ENCODE measurements around the gene ZNF592.

ZNF592 gene

DNA sequence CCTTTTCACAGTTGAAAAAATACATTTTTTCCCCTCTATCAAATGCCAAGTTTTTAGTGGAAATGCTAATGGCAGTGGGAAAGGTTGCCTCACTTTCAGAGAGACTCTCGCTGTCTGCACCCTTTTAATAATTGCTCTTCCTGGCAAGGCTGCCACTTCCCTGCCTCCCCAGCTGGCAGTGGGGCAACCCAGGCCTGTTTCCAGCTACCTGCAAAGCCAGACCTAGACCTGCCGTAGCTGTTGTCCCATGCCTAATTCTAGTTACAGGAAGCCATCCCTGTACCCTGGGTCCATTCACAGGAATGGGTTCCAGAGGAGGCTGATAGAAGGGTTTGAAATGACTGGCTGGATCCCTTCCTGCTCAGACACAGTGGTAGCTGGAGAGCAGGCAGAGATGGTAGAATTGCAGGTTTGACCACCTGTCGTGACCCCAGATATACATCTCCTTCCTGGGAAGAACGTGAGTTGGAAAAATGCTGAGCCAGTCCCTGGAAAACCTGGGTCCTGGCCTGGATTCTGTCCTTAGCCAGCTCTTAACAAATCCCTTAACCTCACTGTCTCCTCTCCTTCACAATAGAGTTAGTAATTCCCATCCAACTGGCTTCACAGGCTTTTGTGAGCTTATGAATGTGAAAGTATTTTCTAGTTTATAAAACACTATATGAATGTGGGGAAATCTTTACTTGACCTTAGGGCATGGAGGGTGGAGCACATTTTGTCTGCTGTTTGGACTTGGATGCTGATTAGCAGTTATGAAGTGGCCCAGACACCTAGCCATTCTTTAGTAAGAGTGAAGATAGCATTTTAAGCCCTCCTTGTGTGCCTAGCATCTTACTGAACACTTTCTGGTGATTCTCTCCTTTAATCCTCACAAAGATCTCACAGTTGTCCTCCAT is 55.9 kb downstream of the ZNF592 start:
- peaks cover 17% of the 10 kb centered on the region for H3K36me3 ChIP-seq (ENCODE audit: control insufficient read depth, insufficient read depth, low read length)
- no peak overlapping the region for H3K27ac ChIP-seq (ENCODE audit: insufficient read depth, low read depth, low read length, poor library complexity, severe bottlenecking)
- no peaks in the 10 kb centered on the region for H3K27me3 ChIP-seq (ENCODE audit: control insufficient read depth, insufficient read depth, low read length, poor library complexity, severe bottlenecking)
- WGBS, 2 experiments = 95 to 96% methylated on average over 4 of the region's 4 CpGs
- H3K4me1 ChIP-seq (ENCODE audit: control insufficient read depth, insufficient read depth, low read length) = no peaks in the 10 kb centered on the region
- H3K4me3 ChIP-seq (ENCODE audit: insufficient read depth, low read depth, low read length) = no peak overlapping the region
- H3K9me3 ChIP-seq (ENCODE audit: control insufficient read depth, low read length) = no peaks in the 10 kb centered on the region

DNA sequence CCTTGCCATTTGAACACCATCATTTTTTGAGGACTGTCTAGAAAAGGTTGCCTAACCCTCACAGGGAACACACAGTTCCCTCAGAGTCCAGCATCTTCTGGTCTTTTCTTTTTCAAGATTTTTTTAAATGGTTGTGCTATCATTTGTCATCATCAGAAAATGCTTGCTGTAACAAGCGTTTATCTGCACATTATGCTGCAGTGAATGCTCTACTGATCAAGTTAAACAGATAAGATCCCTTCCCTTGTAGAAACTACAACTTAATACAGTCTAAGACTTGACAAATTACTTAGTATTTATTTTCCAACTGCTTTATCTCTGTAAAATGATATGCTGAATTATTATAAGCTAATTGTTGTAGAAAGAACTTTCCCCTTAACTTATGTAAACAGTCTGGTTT is 56.8 kb downstream of the ZNF592 start:
- 88 to 95% methylated on average over 1 of the region's 1 CpG for WGBS, 2 experiments
- Histone ChIP-seq H3K9me3 (ENCODE audit: control insufficient read depth, low read length) (no peaks in the 10 kb centered on the region), H3K4me3 (ENCODE audit: insufficient read depth, low read depth, low read length) (no peak overlapping the region), H3K36me3 (ENCODE audit: control insufficient read depth, insufficient read depth, low read length) (peaks cover 10% of the 10 kb centered on the region), H3K4me1 (ENCODE audit: control insufficient read depth, insufficient read depth, low read length) (no peaks in the 10 kb centered on the region), H3K27me3 (ENCODE audit: control insufficient read depth, insufficient read depth, low read length, poor library complexity, severe bottlenecking) (no peaks in the 10 kb centered on the region), H3K27ac (ENCODE audit: insufficient read depth, low read depth, low read length, poor library complexity, severe bottlenecking) (no peak overlapping the region)

DNA sequence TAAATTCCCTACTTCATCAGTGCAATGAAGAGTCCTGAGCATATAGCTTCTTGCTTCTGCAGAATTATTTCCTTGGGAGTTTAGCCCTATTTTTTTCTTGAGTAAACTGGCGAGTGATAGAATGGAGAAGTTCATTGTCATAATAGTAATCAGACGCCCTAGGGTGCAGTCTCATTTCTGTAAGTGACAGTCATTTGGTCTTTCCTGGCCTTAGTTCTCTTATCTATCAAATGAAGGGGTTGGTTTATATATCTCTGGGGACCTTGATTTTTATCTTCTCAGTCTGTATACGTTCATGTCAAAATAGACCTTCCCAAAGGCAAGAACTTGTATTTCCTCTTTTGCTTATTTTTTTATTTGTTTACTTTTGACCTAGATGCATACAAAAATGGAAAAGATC is 58.8 kb downstream of the ZNF592 start:
- H3K27ac ChIP-seq (ENCODE audit: insufficient read depth, low read depth, low read length, poor library complexity, severe bottlenecking) = no peak overlapping the region
- H3K9me3 ChIP-seq (ENCODE audit: control insufficient read depth, low read length) = no peaks in the 10 kb centered on the region
- H3K27me3 ChIP-seq (ENCODE audit: control insufficient read depth, insufficient read depth, low read length, poor library complexity, severe bottlenecking) = no peaks in the 10 kb centered on the region
- no peaks in the 10 kb centered on the region for H3K4me1 ChIP-seq (ENCODE audit: control insufficient read depth, insufficient read depth, low read length)
- H3K36me3 ChIP-seq (ENCODE audit: control insufficient read depth, insufficient read depth, low read length) = no peaks in the 10 kb centered on the region
- no peak overlapping the region for H3K4me3 ChIP-seq (ENCODE audit: insufficient read depth, low read depth, low read length)
- WGBS, 2 experiments = 87 to 95% methylated on average over 3 of the region's 3 CpGs

DNA sequence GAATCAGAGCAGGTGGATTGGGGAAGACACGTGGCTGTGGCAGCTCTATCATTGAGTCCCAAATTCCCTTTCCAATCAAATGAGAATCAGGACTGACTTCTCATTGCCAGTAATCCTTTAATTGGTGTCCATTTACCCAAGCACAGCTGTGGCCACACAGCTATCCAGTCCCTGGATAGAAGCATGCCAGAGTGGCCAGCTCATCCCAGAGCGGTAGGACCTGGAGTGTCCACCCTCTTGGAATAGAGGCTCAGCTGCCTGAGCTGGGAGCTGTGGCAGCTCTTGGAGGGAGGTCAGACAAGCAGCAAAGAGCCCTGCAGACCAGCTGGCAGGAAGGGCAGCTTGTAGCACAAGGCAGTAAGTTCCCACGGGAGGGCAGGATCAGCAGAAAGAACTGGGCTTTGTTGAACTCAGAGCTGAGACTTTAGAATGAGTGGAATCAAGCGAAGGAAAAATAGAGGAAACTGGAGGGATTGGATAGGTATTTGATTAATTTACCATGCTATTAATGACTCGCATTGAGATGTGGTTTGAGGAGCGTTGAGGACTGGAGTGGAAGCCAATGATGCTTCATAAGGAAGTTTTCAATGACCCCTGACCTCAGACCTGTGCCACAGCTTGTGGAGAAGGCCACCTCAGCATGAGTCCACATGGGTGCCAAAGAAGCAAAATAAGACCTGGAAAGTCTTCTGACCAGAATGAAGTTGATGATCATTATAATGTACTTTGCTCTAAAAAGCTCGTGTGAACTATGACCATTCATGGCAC is 61.9 kb downstream of the ZNF592 start:
- Histone ChIP-seq H3K36me3 (ENCODE audit: control insufficient read depth, insufficient read depth, low read length) (no peaks in the 10 kb centered on the region), H3K9me3 (ENCODE audit: control insufficient read depth, low read length) (no peaks in the 10 kb centered on the region), H3K4me3 (ENCODE audit: insufficient read depth, low read depth, low read length) (no peak overlapping the region), H3K27me3 (ENCODE audit: control insufficient read depth, insufficient read depth, low read length, poor library complexity, severe bottlenecking) (no peaks in the 10 kb centered on the region), H3K27ac (ENCODE audit: insufficient read depth, low read depth, low read length, poor library complexity, severe bottlenecking) (no peak overlapping the region), H3K4me1 (ENCODE audit: control insufficient read depth, insufficient read depth, low read length) (no peaks in the 10 kb centered on the region)
- 91 to 93% methylated on average over 7 of the region's 7 CpGs for WGBS, 2 experiments

DNA sequence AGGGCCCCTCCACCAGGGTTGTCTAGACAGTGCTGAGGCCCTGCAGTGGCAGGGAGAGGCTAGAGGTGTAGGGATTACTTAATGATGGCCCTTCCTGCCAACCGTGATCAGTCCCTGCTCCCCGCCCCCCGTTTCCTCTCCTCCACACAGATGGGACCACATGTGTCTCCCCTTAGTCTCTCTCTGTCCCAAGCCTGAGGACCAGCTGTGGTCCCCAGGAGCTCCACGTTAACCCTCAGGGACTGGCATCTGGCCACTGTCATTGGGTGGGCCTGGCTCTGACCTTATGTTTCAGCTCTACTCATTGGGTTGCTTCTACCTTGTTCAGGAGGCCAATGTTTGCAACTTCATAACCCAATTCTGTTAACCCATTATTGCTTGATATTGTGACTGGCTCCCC is 62.8 kb downstream of the ZNF592 start:
- Histone ChIP-seq H3K36me3 (ENCODE audit: control insufficient read depth, insufficient read depth, low read length) (no peaks in the 10 kb centered on the region), H3K27ac (ENCODE audit: insufficient read depth, low read depth, low read length, poor library complexity, severe bottlenecking) (no peak overlapping the region), H3K9me3 (ENCODE audit: control insufficient read depth, low read length) (no peaks in the 10 kb centered on the region), H3K4me1 (ENCODE audit: control insufficient read depth, insufficient read depth, low read length) (no peaks in the 10 kb centered on the region), H3K4me3 (ENCODE audit: insufficient read depth, low read depth, low read length) (no peak overlapping the region), H3K27me3 (ENCODE audit: control insufficient read depth, insufficient read depth, low read length, poor library complexity, severe bottlenecking) (no peaks in the 10 kb centered on the region)
- WGBS, 2 experiments = 93 to 94% methylated on average over 4 of the region's 4 CpGs

DNA sequence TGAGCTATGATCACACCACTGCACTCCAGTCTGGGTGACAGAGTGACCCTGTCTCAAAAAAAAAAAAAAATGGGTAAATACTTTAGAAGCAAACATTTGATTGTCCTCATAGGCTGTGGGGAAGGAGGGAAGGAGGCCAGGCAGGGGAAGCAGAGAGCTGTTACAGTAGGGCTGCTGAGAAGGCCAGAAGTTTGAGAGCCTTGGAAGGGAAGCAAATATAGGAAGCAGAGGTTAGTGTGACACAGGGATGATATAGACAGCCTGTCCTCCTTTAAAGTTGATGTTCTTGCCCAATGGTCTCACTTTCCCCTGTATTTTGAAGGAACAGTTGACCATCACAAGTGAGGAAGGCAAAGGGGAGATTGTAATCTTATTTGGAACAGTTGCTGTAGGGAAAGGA is 63.4 kb downstream of the ZNF592 start:
- Histone ChIP-seq H3K4me3 (ENCODE audit: insufficient read depth, low read depth, low read length) (no peak overlapping the region), H3K36me3 (ENCODE audit: control insufficient read depth, insufficient read depth, low read length) (no peaks in the 10 kb centered on the region), H3K27me3 (ENCODE audit: control insufficient read depth, insufficient read depth, low read length, poor library complexity, severe bottlenecking) (no peaks in the 10 kb centered on the region), H3K9me3 (ENCODE audit: control insufficient read depth, low read length) (no peaks in the 10 kb centered on the region), H3K4me1 (ENCODE audit: control insufficient read depth, insufficient read depth, low read length) (no peaks in the 10 kb centered on the region), H3K27ac (ENCODE audit: insufficient read depth, low read depth, low read length, poor library complexity, severe bottlenecking) (no peak overlapping the region)

DNA sequence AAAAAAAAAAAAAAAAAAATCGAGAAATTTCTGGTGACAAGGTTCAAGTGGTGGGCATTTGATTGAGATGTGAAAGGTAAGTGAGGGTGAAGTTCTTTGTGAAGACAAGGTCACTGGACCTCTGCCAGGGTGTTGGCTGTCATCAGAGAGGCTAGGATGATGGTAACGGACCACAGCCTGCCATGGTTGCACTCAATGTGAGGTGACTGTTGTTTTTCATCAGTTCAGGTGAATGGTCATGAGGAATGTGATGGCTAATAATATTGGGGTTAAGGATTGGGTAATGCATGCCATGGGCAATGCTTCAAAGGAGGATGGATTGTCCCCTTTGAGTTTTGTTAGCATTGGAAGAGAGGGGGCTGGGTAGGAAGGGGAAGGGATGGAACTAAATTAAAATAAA is 64.5 kb downstream of the ZNF592 start:
- H3K36me3 ChIP-seq (ENCODE audit: control insufficient read depth, insufficient read depth, low read length) = no peaks in the 10 kb centered on the region
- H3K4me3 ChIP-seq (ENCODE audit: insufficient read depth, low read depth, low read length) = no peak overlapping the region
- H3K4me1 ChIP-seq (ENCODE audit: control insufficient read depth, insufficient read depth, low read length) = peaks cover 5% of the 10 kb centered on the region
- 81 to 94% methylated on average over 2 of the region's 2 CpGs for WGBS, 2 experiments
- no peaks in the 10 kb centered on the region for H3K27me3 ChIP-seq (ENCODE audit: control insufficient read depth, insufficient read depth, low read length, poor library complexity, severe bottlenecking)
- H3K27ac ChIP-seq (ENCODE audit: insufficient read depth, low read depth, low read length, poor library complexity, severe bottlenecking) = no peak overlapping the region
- no peaks in the 10 kb centered on the region for H3K9me3 ChIP-seq (ENCODE audit: control insufficient read depth, low read length)

DNA sequence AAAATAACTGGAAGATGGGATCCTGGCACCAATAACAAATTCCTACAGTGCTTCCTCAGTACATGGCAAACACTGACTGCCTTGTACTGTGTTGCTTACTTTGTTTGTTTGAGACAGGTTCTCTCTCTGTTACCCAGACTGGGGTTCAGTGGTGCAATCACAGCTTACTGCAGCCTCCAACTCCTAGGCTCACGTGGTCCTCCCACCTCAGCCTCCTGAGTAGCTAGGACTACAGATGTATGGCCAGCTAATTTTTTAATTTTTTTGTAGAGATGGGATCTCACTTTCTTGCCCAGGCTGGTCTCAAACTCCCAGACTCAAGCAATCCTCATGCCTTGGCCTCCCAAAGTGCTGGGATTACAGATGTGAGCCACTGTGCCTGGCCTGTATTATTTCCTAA is 65.0 kb downstream of the ZNF592 start:
- Histone ChIP-seq H3K36me3 (ENCODE audit: control insufficient read depth, insufficient read depth, low read length) (no peaks in the 10 kb centered on the region), H3K4me1 (ENCODE audit: control insufficient read depth, insufficient read depth, low read length) (peaks cover 11% of the 10 kb centered on the region), H3K27me3 (ENCODE audit: control insufficient read depth, insufficient read depth, low read length, poor library complexity, severe bottlenecking) (no peaks in the 10 kb centered on the region), H3K9me3 (ENCODE audit: control insufficient read depth, low read length) (no peaks in the 10 kb centered on the region), H3K4me3 (ENCODE audit: insufficient read depth, low read depth, low read length) (no peak overlapping the region), H3K27ac (ENCODE audit: insufficient read depth, low read depth, low read length, poor library complexity, severe bottlenecking) (no peak overlapping the region)
- WGBS, 2 experiments = 85 to 100% methylated on average over 1 of the region's 1 CpG

DNA sequence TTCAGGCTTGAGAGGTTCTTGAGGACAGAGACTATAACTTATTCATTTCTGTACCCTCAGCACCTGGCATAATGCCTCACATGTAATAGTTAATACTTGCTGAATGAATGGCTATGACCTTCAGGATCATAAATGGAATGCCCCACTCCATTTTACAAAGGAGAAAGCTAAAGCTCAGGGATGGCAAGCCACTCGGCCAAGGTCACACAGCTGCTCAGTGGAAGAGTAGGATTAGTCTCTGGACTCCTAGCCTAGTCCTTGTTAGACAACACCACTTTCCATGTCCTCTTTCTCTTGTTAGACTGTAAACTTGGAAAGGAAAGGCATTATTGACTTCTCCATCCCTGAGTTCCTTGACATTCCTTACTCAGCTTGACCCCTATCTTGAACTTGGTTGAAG is 65.5 kb downstream of the ZNF592 start:
- WGBS, 2 experiments = 72 to 85% methylated on average over 1 of the region's 1 CpG
- Histone ChIP-seq H3K4me3 (ENCODE audit: insufficient read depth, low read depth, low read length) (no peak overlapping the region), H3K36me3 (ENCODE audit: control insufficient read depth, insufficient read depth, low read length) (no peaks in the 10 kb centered on the region), H3K9me3 (ENCODE audit: control insufficient read depth, low read length) (no peaks in the 10 kb centered on the region), H3K27me3 (ENCODE audit: control insufficient read depth, insufficient read depth, low read length, poor library complexity, severe bottlenecking) (no peaks in the 10 kb centered on the region), H3K27ac (ENCODE audit: insufficient read depth, low read depth, low read length, poor library complexity, severe bottlenecking) (no peak overlapping the region), H3K4me1 (ENCODE audit: control insufficient read depth, insufficient read depth, low read length) (peaks cover 16% of the 10 kb centered on the region)

DNA sequence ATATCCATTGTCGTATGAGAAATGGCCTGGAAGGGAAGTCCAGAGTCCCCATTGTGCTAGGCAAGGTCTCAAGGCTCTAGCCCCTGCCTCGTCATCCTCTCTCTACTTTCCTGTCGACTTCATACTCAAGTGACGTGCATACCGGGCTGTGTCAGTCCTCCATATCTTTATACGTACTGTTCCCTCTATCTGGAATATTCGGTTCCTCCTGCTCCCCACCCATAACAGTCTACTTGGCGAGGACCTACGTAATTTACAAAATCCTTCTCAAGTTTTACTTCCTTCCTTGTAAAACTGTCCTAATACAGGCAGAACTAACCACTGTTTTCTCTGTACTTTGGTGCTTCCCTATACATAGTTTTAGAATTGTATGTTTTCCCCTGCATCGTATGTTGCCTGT is 66.5 kb downstream of the ZNF592 start:
- no peaks in the 10 kb centered on the region for H3K36me3 ChIP-seq (ENCODE audit: control insufficient read depth, insufficient read depth, low read length)
- H3K4me1 ChIP-seq (ENCODE audit: control insufficient read depth, insufficient read depth, low read length) = peaks cover 25% of the 10 kb centered on the region
- H3K4me3 ChIP-seq (ENCODE audit: insufficient read depth, low read depth, low read length) = no peak overlapping the region
- H3K27ac ChIP-seq (ENCODE audit: insufficient read depth, low read depth, low read length, poor library complexity, severe bottlenecking) = no peak overlapping the region
- H3K9me3 ChIP-seq (ENCODE audit: control insufficient read depth, low read length) = no peaks in the 10 kb centered on the region
- H3K27me3 ChIP-seq (ENCODE audit: control insufficient read depth, insufficient read depth, low read length, poor library complexity, severe bottlenecking) = no peaks in the 10 kb centered on the region
- 92 to 93% methylated on average over 10 of the region's 10 CpGs for WGBS, 2 experiments
